Hematopoietic multipotent progenitor cell treated with erythropoietin and hydrocortisone succinate and interleukin-3 and kit ligand, for 17 days (in vitro differentiated cells): ENCODE measurements around the gene TRIM7.
"Not testable (repeated sequence)": the region's sequence is repeated elsewhere in the genome, so short reads cannot be mapped to it uniquely, and the experiment has no call there.

Experiments used
- DNase-seq: peaks from one replicate; pipeline ENCODE4 v3.0.0-alpha.2; 2015; ENCODE audit warnings: low spot score

The TRIM7 gene

GRCh38 chr5:181192337-181193046, 12.5 kb downstream of the TRIM7 start:
- no peak for DNase-seq

- DNase-seq, result peak; percentile 98
Observed at GRCh38 chr5:181191526-181192336, 13.3 kb downstream of the TRIM7 start.

GRCh38 chr5:181190711-181191525, 14.1 kb downstream of the TRIM7 start:
- no peak for DNase-seq

GRCh38 chr5:181189962-181190710, 14.9 kb downstream of the TRIM7 start:
- DNase-seq, result peak; percentile 35

- DNase-seq, result no peak
Observed at GRCh38 chr5:181189363-181189961, 15.5 kb downstream of the TRIM7 start.

- peak; percentile 89 for DNase-seq
Observed at GRCh38 chr5:181188700-181189362, 16.2 kb downstream of the TRIM7 start.

- DNase-seq, result peak; percentile 76
Observed at GRCh38 chr5:181187500-181188213, 17.3 kb downstream of the TRIM7 start.

GRCh38 chr5:181186986-181187499, 18.0 kb downstream of the TRIM7 start:
- DNase-seq, result no peak

GRCh38 chr5:181186022-181186421, 19.0 kb downstream of the TRIM7 start:
- DNase-seq, result no peak

- DNase-seq, result no peak
Observed at GRCh38 chr5:181185560-181185959, 19.4 kb downstream of the TRIM7 start.

- DNase-seq, result no peak
Observed at GRCh38 chr5:181184845-181185216, 20.2 kb downstream of the TRIM7 start.

GRCh38 chr5:181182651-181183050, 22.3 kb downstream of the TRIM7 start:
- DNase-seq, result no peak

- DNase-seq, result peak; percentile 73
Observed at GRCh38 chr5:181181650-181182565, 23.1 kb downstream of the TRIM7 start.

GRCh38 chr5:181177559-181177958, 27.4 kb downstream of the TRIM7 start:
- not testable (repeated sequence) for DNase-seq

GRCh38 chr5:181176254-181176952, 28.6 kb downstream of the TRIM7 start:
- DNase-seq, result no peak

- no peak for DNase-seq
Observed at GRCh38 chr5:181173420-181174342, 31.3 kb downstream of the TRIM7 start.

- DNase-seq, result peak; percentile 38
Observed at GRCh38 chr5:181173027-181173419, 32.0 kb downstream of the TRIM7 start.
